ENCODE measurements around the gene SLC38A10. TPM values are rescaled to one million over a fixed set of nuclear protein-coding genes. Genes with fewer than 3 reads are reported as not detected.
A peak's percentile ranks its signal among the peaks of the same experiment; 100 is the strongest.

SLC38A10 gene
- total RNA-seq, 1 experiment from 2014 or later: 43.8 TPM

DNA sequence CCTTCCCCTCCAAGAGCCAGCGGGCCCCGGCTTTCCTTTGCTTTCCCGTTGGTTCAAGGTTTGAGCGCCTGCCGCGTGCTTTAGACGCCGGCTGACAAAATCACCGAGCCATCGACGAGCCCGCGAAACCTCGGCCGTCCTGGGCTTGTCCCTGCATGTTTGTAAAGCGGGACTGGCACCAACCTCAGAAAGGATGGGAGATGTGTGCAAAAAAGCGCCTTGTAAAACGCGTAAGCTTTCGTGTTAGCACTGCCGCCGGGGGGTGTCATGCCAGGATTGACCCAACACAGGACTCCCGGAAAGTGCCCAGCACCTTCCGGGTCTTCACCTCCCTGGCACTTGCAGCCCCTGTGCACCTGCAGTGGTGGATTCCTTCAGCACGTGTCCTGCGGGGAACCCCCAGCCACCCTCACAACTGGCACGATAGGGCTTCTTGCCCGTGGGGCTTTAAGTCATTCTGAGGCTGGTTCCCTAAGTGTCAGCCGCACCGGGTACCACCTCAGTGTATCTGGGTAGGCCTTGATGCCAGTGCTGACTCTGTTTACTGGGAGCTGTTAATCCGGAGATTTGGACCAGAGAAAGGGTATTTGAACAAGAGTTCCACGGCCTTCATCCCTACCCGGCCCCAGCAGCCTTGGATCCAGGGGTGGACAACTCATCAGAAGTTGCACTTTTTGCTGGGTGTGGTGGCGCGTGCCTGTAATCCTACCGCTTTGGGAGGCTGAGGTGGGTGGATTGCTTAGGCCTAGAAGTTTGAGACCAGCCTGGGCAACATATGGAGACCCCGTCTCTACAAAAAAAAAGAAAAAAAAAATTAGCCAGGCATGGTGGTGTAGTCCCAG lies 55.2 kb downstream of the SLC38A10 start:
- Histone ChIP-seq H3K9ac (ENCODE audit: extremely low read depth, insufficient read length, low read length) (peak overlapping the region; percentile 89), H2AK5ac (ENCODE audit: insufficient read length, low read length) (no peak overlapping the region), H3K56ac (ENCODE audit: insufficient read length, low read depth, low read length) (no peak overlapping the region), H3K4me1 (ENCODE audit: insufficient read depth, low read length) (no peaks in the 10 kb centered on the region), H4K91ac (ENCODE audit: insufficient read length, low read depth, low read length) (no peak overlapping the region), H3K27me3 (ENCODE audit: insufficient read depth, low read length) (no peaks in the 10 kb centered on the region), H3K4ac (ENCODE audit: low read depth, low read length) (no peak overlapping the region), H2BK20ac (ENCODE audit: low read depth, low read length, poor library complexity, severe bottlenecking) (no peak overlapping the region), H3K23me2 (ENCODE audit: insufficient read length, low read depth, low read length, poor library complexity, severe bottlenecking) (peaks cover 12% of the 10 kb centered on the region), H2BK12ac (ENCODE audit: insufficient read length, low read depth, low read length) (no peak overlapping the region), H2BK5ac (ENCODE audit: insufficient read length, low read length) (no peak overlapping the region), H2BK15ac (ENCODE audit: low read depth, low read length) (no peak overlapping the region), H3K18ac (ENCODE audit: insufficient read length, low read depth, low read length) (no peak overlapping the region), H2AFZ (ENCODE audit: low read length) (no peak overlapping the region), H4K8ac (replicated peaks; ENCODE audit: insufficient read length, low read depth, low read length) (no peak overlapping the region), H3K27ac (ENCODE audit: insufficient read length, low read depth, low read length) (no peak overlapping the region), H3K23ac (ENCODE audit: insufficient read length, low read depth, low read length) (no peak overlapping the region), H4K5ac (ENCODE audit: insufficient read length, low read depth, low read length) (no peak overlapping the region), H3K79me2 (ENCODE audit: insufficient read depth, low read length) (peaks cover 4% of the 10 kb centered on the region), H3K9me3 (ENCODE audit: control insufficient read depth, low read depth, low read length) (no peaks in the 10 kb centered on the region), H4K20me1 (ENCODE audit: control insufficient read depth, insufficient read depth, insufficient read length) (peaks cover 3% of the 10 kb centered on the region), H2BK120ac (ENCODE audit: low read depth, low read length, poor library complexity, severe bottlenecking) (no peak overlapping the region), H3T11ph (ENCODE audit: low read length) (no peak overlapping the region), H3K4me2 (ENCODE audit: insufficient read depth, insufficient read length, low read length) (peak overlapping the region; percentile 94), H3K14ac (ENCODE audit: insufficient read depth, low read length) (peak overlapping the region; percentile 28; the same call in 1 of the 2 replicates), H3K79me1 (ENCODE audit: insufficient read depth, low read depth, low read length, poor library complexity, severe bottlenecking) (peaks cover 3% of the 10 kb centered on the region)
- Mint-ChIP-seq H3K4me1 (peaks cover 19 to 32% of the 10 kb centered on the region in 2 experiments), H3K27ac (peak overlapping the region; percentile 66 to 96 (median 92); a peak in 5 of 7 replicates), H3K9me3 (no peaks in the 10 kb centered on the region; a peak in 2 of 5 replicates), H3K27me3 (ENCODE audit: low read depth) (peaks cover 2% of the 10 kb centered on the region), H3K36me3 (ENCODE audit: insufficient read depth in 1 of 3, low read depth in 3 of 3) (peaks cover 3 to 15% (median 9%) of the 10 kb centered on the region in 3 experiments; a peak in 6 of 7 replicates), H3K4me3 (peak overlapping the region; percentile 93 to 97)
- TF ChIP-seq, protein P1, sequence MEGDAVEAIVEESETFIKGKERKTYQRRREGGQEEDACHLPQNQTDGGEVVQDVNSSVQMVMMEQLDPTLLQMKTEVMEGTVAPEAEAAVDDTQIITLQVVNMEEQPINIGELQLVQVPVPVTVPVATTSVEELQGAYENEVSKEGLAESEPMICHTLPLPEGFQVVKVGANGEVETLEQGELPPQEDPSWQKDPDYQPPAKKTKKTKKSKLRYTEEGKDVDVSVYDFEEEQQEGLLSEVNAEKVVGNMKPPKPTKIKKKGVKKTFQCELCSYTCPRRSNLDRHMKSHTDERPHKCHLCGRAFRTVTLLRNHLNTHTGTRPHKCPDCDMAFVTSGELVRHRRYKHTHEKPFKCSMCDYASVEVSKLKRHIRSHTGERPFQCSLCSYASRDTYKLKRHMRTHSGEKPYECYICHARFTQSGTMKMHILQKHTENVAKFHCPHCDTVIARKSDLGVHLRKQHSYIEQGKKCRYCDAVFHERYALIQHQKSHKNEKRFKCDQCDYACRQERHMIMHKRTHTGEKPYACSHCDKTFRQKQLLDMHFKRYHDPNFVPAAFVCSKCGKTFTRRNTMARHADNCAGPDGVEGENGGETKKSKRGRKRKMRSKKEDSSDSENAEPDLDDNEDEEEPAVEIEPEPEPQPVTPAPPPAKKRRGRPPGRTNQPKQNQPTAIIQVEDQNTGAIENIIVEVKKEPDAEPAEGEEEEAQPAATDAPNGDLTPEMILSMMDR (conservative IDR thresholded peaks at IDR 0.05): no peak
- WGBS (ENCODE audit: extremely low coverage, insufficient read length, low lambda C conversion rate): no CpG with 5 or more reads among the region's 37 CpGs
- DNase-seq: no peak

Measured in H9 (cell line).